OCI-LY3 (cell line): Measurements from ENCODE around the gene ICAM5.

ENCODE experiments used
- EZH2phosphoT487 ChIP-seq: fragments of 200-600 bp; shearing (Covaris generic); IDR thresholded peaks from 2 replicates; pipeline ENCODE4 v1.6.1; 2018; ENCODE audit warnings: antibody characterized with exemption, mixed run types, low read depth
- TF ChIP-seq, protein P1 (sequence below): fragments of 200-600, 300-600 bp; sonication (generic); IDR thresholded peaks from 2 replicates; pipeline ENCODE4 v1.5.1; 2014; ENCODE audit warnings: antibody characterized with exemption, low read length, low read depth

DNA sequence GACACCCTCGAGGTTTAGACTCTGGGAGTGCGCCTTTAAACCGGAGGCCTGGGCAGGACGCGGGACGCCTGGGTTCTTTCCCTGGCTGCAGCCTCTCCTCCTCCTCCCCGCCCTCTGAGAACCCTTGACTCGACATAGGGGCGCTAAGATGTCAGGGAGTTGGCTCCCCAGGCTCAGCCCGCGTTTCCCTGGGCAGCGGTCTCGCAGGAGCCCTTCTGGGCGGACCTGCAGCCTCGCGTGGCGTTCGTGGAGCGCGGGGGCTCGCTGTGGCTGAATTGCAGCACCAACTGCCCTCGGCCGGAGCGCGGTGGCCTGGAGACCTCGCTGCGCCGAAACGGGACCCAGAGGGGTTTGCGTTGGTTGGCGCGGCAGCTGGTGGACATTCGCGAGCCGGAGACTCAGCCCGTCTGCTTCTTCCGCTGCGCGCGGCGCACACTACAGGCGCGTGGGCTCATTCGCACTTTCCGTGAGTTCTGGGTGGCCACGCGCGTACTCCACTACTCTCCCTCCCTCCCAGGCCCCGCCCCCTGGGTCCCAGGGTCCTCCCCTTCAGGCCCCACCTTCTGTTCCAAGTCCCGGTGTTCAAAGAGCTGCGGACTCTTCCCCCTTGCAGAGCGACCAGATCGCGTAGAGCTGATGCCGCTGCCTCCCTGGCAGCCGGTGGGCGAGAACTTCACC lies 1.3 kb downstream of the ICAM5 start:
- no peak for TF ChIP-seq EZH2phosphoT487
- TF ChIP-seq, protein P1, sequence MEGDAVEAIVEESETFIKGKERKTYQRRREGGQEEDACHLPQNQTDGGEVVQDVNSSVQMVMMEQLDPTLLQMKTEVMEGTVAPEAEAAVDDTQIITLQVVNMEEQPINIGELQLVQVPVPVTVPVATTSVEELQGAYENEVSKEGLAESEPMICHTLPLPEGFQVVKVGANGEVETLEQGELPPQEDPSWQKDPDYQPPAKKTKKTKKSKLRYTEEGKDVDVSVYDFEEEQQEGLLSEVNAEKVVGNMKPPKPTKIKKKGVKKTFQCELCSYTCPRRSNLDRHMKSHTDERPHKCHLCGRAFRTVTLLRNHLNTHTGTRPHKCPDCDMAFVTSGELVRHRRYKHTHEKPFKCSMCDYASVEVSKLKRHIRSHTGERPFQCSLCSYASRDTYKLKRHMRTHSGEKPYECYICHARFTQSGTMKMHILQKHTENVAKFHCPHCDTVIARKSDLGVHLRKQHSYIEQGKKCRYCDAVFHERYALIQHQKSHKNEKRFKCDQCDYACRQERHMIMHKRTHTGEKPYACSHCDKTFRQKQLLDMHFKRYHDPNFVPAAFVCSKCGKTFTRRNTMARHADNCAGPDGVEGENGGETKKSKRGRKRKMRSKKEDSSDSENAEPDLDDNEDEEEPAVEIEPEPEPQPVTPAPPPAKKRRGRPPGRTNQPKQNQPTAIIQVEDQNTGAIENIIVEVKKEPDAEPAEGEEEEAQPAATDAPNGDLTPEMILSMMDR = no peak
